ENCODE measurements around the gene DHRS1.

- TF ChIP-seq YY1 (tag by site-specific recombination; IDR thresholded peaks at IDR 0.05) (no peak), ZNF23 (tag by site-specific recombination; IDR thresholded peaks at IDR 0.05; ENCODE audit: borderline replicate concordance) (no peak), ZFP37 (tag by site-specific recombination; IDR thresholded peaks at IDR 0.05) (no peak), KLF9 (tag by site-specific recombination; IDR thresholded peaks at IDR 0.05; ENCODE audit: low read depth) (no peak), SP3 (tag by site-specific recombination; IDR thresholded peaks at IDR 0.05) (no peak), ZNF138 (tag by site-specific recombination; IDR thresholded peaks at IDR 0.05; ENCODE audit: borderline replicate concordance) (no peak)
Measured at GRCh38 chr14:24243336-24243836, 56.2 kb downstream of the DHRS1 start.

Measured in HEK293 (cell line).